Tibial nerve (tissue), 4 donors: Measurements from ENCODE around the gene NUDT16L1. TPM values are rescaled to one million over a fixed set of nuclear protein-coding genes. Genes with fewer than 3 reads are reported as not detected.
A peak's percentile ranks its signal among the peaks of the same experiment; 100 is the strongest.

Experiments used
- DNase-seq, 2 donors: peaks; one replicate each; pipeline ENCODE4 v3.0.0-alpha.2; 2019; ENCODE audit warnings: low spot score in 2 of 2
- H3K27ac ChIP-seq, 4 donors: fragments of 200-600 bp; sonication (generic) in 3 of 4; one replicate each; pipeline ENCODE4 v1.5.1; 2017 to 2019; ENCODE audit warnings: mild to moderate bottlenecking in 1 of 4
- H3K27me3 ChIP-seq, 2 donors: fragments of 200-600 bp; sonication (generic) in 1 of 2; one replicate each; pipeline versions ENCODE4 v1.5.1 to v1.6.0; 2017 to 2019
- H3K36me3 ChIP-seq, 3 donors: fragments of 200-600 bp; sonication (generic); one replicate each; pipeline ENCODE4 v1.5.1; 2018 to 2019
- H3K4me1 ChIP-seq, 4 donors: fragments of 200-600 bp; sonication (generic) in 3 of 4; one replicate each; pipeline ENCODE4 v1.5.1; 2017 to 2019
- H3K4me3 ChIP-seq, 4 donors: fragments of 200-600 bp; sonication (generic) in 3 of 4; one replicate each; pipeline ENCODE4 v1.5.1; 2017 to 2019; ENCODE audit warnings: mild to moderate bottlenecking in 1 of 4, moderate library complexity in 1 of 4
- H3K9me3 ChIP-seq, 4 donors: fragments of 200-600 bp; sonication (generic) in 3 of 4; one replicate each; pipeline ENCODE4 v1.5.1; 2017 to 2019
- CTCF ChIP-seq, 5 experiments: fragments of 200-600 bp in 3 of 5; fragments of 450-650 bp in 2 of 5; sonication (generic) in 3 of 5; IDR thresholded peaks; one replicate each; pipeline ENCODE4 v1.5.1; 2016 to 2019; ENCODE audit warnings: antibody characterized with exemption in 5 of 5, mild to moderate bottlenecking in 3 of 5, moderate library complexity in 2 of 5
- EP300 ChIP-seq, 2 donors: sonication (generic); formaldehyde crosslinking; IDR thresholded peaks; one replicate each; pipeline ENCODE4 v1.6.1; 2017; ENCODE audit warnings: antibody characterized with exemption in 2 of 2, mild to moderate bottlenecking in 1 of 2
- POLR2A ChIP-seq, 2 donors: fragments of 450-650 bp; IDR thresholded peaks; one replicate each; pipeline ENCODE4 v1.6.1; 2017; ENCODE audit warnings: antibody characterized with exemption in 2 of 2, mild to moderate bottlenecking in 2 of 2, moderate library complexity in 2 of 2
- WGBS, 2 donors: methylation state at CpG; one replicate each; pipeline ENCODE4 v1.1.5; 2018; 5-methylcytosine and 5-hydroxymethylcytosine counted together
- total RNA-seq, 4 donors: library from RNA; depleted of rRNA; stranded (reverse); fragments of >200 nt; gene quantifications; one replicate each; pipeline ENCODE4 v1.1.0, GENCODE V29; 2016

NUDT16L1 gene
- total RNA-seq, 4 donors from 2014 or later, result 30.3 to 63.7 (median 48.5) TPM

- WGBS, 2 donors, result 69 to 71% methylated on average over 26 to 35 of the region's 36 CpGs
- Histone ChIP-seq H3K9me3 (no peaks in the 10 kb centered on the region), H3K36me3 (peaks cover 0 to 98% (median 12%) of the 10 kb centered on the region in 3 donors), H3K4me1 (peaks cover 0 to 25% (median 0%) of the 10 kb centered on the region in 4 donors), H3K4me3 (no peak overlapping the region), H3K27ac (peak overlapping the region in 1 of 4 donors; percentile 34), H3K27me3 (no peaks in the 10 kb centered on the region)
- no peak for DNase-seq
- TF ChIP-seq CTCF (IDR thresholded peaks at IDR 0.05), result peak; percentile 12 to 25 (median 18)
- no peak for TF ChIP-seq POLR2A (IDR thresholded peaks at IDR 0.05)
Observed at GRCh38 chr16:4682616-4683254, 10.6 kb upstream of the NUDT16L1 start.

- H3K36me3 ChIP-seq, result peaks cover 0 to 98% (median 12%) of the 10 kb centered on the region in 3 donors
- 85 to 89% methylated on average over 12 to 17 of the region's 17 CpGs for WGBS, 2 donors
- no peaks in the 10 kb centered on the region for H3K9me3 ChIP-seq
- DNase-seq, result no peak
- TF ChIP-seq CTCF (IDR thresholded peaks at IDR 0.05), result no peak
- TF ChIP-seq POLR2A (IDR thresholded peaks at IDR 0.05), result no peak
- no peak for TF ChIP-seq EP300 (IDR thresholded peaks at IDR 0.05)
- H3K4me1 ChIP-seq, result peaks cover 0 to 25% (median 0%) of the 10 kb centered on the region in 4 donors
- peak overlapping the region in 1 of 4 donors; percentile 34 for H3K27ac ChIP-seq
- H3K4me3 ChIP-seq, result no peak overlapping the region
- H3K27me3 ChIP-seq, result no peaks in the 10 kb centered on the region
Observed at GRCh38 chr16:4683255-4684057, 9.9 kb upstream of the NUDT16L1 start.

GRCh38 chr16:4684058-4684715, 9.2 kb upstream of the NUDT16L1 start:
- H3K27me3 ChIP-seq, result no peaks in the 10 kb centered on the region
- H3K27ac ChIP-seq, result no peak overlapping the region
- no peak overlapping the region for H3K4me3 ChIP-seq
- DNase-seq, result no peak
- H3K9me3 ChIP-seq, result no peaks in the 10 kb centered on the region
- 94% methylated on average over 21 to 23 of the region's 23 CpGs for WGBS, 2 donors
- peaks cover 0 to 98% (median 12%) of the 10 kb centered on the region in 3 donors for H3K36me3 ChIP-seq
- TF ChIP-seq POLR2A (IDR thresholded peaks at IDR 0.05), result no peak
- no peak for TF ChIP-seq EP300 (IDR thresholded peaks at IDR 0.05)
- no peak for TF ChIP-seq CTCF (IDR thresholded peaks at IDR 0.05)
- peaks cover 0 to 17% (median 0%) of the 10 kb centered on the region in 4 donors for H3K4me1 ChIP-seq

GRCh38 chr16:4684763-4685162, 8.6 kb upstream of the NUDT16L1 start:
- Histone ChIP-seq H3K27ac (peak overlapping the region in 1 of 4 donors; percentile 24), H3K4me1 (peaks cover 0 to 12% (median 0%) of the 10 kb centered on the region in 4 donors), H3K4me3 (no peak overlapping the region), H3K27me3 (no peaks in the 10 kb centered on the region), H3K36me3 (peaks cover 0 to 98% (median 12%) of the 10 kb centered on the region in 3 donors), H3K9me3 (no peaks in the 10 kb centered on the region)
- WGBS, 2 donors, result 93 to 94% methylated on average over 13 of the region's 13 CpGs
- no peak for DNase-seq
- TF ChIP-seq CTCF (IDR thresholded peaks at IDR 0.05) (no peak), POLR2A (IDR thresholded peaks at IDR 0.05) (no peak), EP300 (IDR thresholded peaks at IDR 0.05) (no peak)
